Ovary (tissue), 3 donors: ENCODE data around the gene PRODH2.

Experiments used
- EP300 ChIP-seq: sonication (generic); formaldehyde crosslinking; IDR thresholded peaks from one replicate; pipeline ENCODE4 v1.6.1; 2017; ENCODE audit warnings: antibody characterized with exemption
- POLR2A ChIP-seq: fragments of 450-650 bp; IDR thresholded peaks from one replicate; pipeline ENCODE4 v1.6.1; 2017; ENCODE audit warnings: antibody characterized with exemption, mild to moderate bottlenecking, moderate library complexity
- TF ChIP-seq, protein P1 (sequence below), 3 donors: fragments of 450-650 bp in 2 of 3; fragments of 200-600 bp in 1 of 3; IDR thresholded peaks; one replicate each; pipeline versions ENCODE4 v1.5.1 to v1.8.0; 2016 to 2022; ENCODE audit warnings: antibody characterized with exemption in 3 of 3, mild to moderate bottlenecking in 1 of 3
- donor health status: DM: no; HTN: no; CAD: no.

DNA sequence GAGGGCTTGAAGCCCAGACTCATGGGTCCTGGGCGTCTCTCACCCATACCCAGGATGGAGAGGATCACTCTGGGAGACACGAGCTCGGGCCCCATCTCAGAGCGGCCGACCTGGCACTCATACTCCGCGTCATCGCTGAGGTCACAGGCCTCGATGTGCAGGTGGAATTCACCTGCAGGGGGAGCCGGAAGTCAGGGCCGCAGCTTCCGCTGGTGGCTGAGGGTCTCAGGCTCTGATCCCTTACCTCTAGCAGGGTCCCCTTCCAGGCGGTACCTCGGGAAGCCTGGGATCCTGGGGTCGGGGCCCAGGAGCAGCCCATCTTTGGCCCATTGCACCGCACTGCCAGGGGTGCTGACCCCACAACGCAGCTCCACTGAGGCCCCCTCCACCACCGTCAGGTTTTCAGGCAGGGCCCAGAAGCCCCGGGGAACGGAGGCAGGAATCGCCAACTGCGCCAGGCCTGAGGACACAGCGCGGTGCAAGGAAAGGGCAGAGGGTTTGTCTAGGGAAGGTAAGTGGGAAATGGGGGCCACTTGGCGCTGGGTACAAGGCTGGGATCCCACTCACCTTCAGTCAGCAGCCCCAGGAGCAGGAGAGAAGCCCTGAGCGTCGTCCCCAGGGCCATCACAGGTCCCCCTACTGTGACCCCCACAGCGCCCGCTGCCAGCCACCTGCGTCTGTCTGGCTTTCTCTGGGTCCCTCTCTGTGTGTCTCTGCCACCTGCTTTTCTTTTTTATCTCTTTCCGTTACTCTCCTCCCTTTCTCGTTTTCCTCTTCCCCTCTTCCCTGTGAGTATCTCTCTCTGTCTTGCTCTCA is 38.8 kb upstream of the PRODH2 start:
- TF ChIP-seq, protein P1, sequence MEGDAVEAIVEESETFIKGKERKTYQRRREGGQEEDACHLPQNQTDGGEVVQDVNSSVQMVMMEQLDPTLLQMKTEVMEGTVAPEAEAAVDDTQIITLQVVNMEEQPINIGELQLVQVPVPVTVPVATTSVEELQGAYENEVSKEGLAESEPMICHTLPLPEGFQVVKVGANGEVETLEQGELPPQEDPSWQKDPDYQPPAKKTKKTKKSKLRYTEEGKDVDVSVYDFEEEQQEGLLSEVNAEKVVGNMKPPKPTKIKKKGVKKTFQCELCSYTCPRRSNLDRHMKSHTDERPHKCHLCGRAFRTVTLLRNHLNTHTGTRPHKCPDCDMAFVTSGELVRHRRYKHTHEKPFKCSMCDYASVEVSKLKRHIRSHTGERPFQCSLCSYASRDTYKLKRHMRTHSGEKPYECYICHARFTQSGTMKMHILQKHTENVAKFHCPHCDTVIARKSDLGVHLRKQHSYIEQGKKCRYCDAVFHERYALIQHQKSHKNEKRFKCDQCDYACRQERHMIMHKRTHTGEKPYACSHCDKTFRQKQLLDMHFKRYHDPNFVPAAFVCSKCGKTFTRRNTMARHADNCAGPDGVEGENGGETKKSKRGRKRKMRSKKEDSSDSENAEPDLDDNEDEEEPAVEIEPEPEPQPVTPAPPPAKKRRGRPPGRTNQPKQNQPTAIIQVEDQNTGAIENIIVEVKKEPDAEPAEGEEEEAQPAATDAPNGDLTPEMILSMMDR (IDR thresholded peaks at IDR 0.05) = no peak
- TF ChIP-seq EP300 (no peak), POLR2A (no peak)
